Activated B cell treated with CpG ODN at 0.5 μM for 24 hours (primary cell): ENCODE data around the gene OTOL1. TPM values are rescaled to one million over a fixed set of nuclear protein-coding genes. Genes with fewer than 3 reads are reported as not detected.

Experiments
- ATAC-seq: fragments of 200-7000 bp; cut with Tn5 transposase; one replicate; pipeline ENCODE4 v1.10.0; 2021; ENCODE audit warnings: low read depth, mild to moderate bottlenecking, moderate library complexity
- CTCF ChIA-PET: fragments of 350-600 bp; sonication (Branson Sonifier 250); formaldehyde crosslinking; loops from one replicate; lab custom pipeline; 2021; ENCODE audit warnings: antibody characterized with exemption; lab: Charles Lee
- POLR2A ChIA-PET: fragments of 350-600 bp; sonication (Branson Sonifier 250); formaldehyde crosslinking; loops from one replicate; lab custom pipeline; 2021; ENCODE audit warnings: antibody characterized with exemption; lab: Charles Lee
- DNase-seq: peaks from one replicate; pipeline ENCODE4 v3.0.0; 2022
- H3K27ac Mint-ChIP-seq: one replicate; pipeline ENCODE4 v1.8.0; 2020; ENCODE audit warnings: mixed read lengths
- H3K27me3 Mint-ChIP-seq: one replicate; pipeline ENCODE4 v1.8.0; 2021; ENCODE audit warnings: mixed read lengths
- H3K36me3 Mint-ChIP-seq: one replicate; pipeline ENCODE4 v1.8.0; 2021; ENCODE audit warnings: low read depth, mixed read lengths
- H3K4me1 Mint-ChIP-seq: one replicate; pipeline ENCODE4 v1.8.0; 2021; ENCODE audit warnings: mixed read lengths
- H3K4me3 Mint-ChIP-seq: one replicate; pipeline ENCODE4 v1.8.0; 2020; ENCODE audit warnings: mild to moderate bottlenecking, mixed read lengths
- H3K9me3 Mint-ChIP-seq: one replicate; pipeline ENCODE4 v1.8.0; 2020; ENCODE audit warnings: mixed read lengths
- intact Hi-C: fragments of 100-400 bp; cut with micrococcal nuclease; formaldehyde crosslinking; loops from one replicate; pipeline ENCODE4 v1.15.1; 2024
- total RNA-seq: library from RNA; stranded (reverse); gene quantifications from 2 replicates; pipeline ENCODE4 v1.2.3, GENCODE V29; 2022
- TF ChIP-seq, protein P1 (sequence below): fragments of 200-600 bp; IDR thresholded peaks from one replicate; pipeline ENCODE4 v1.8.0; 2022; ENCODE audit warnings: antibody characterized with exemption, mild to moderate bottlenecking

The OTOL1 gene
- total RNA-seq, 1 donor from 2014 or later: not detected

- ChIA-PET CTCF (no interaction called here), POLR2A (no interaction called here)
- TF ChIP-seq, protein P1, sequence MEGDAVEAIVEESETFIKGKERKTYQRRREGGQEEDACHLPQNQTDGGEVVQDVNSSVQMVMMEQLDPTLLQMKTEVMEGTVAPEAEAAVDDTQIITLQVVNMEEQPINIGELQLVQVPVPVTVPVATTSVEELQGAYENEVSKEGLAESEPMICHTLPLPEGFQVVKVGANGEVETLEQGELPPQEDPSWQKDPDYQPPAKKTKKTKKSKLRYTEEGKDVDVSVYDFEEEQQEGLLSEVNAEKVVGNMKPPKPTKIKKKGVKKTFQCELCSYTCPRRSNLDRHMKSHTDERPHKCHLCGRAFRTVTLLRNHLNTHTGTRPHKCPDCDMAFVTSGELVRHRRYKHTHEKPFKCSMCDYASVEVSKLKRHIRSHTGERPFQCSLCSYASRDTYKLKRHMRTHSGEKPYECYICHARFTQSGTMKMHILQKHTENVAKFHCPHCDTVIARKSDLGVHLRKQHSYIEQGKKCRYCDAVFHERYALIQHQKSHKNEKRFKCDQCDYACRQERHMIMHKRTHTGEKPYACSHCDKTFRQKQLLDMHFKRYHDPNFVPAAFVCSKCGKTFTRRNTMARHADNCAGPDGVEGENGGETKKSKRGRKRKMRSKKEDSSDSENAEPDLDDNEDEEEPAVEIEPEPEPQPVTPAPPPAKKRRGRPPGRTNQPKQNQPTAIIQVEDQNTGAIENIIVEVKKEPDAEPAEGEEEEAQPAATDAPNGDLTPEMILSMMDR: no peak
- H3K4me1 Mint-ChIP-seq: no peaks in the 10 kb centered on the region
- H3K27me3 Mint-ChIP-seq: no peaks in the 10 kb centered on the region
- peaks cover 14% of the 10 kb centered on the region for H3K9me3 Mint-ChIP-seq
- intact Hi-C loops: no loop called here
- no peak overlapping the region for H3K27ac Mint-ChIP-seq
- DNase-seq: no peak
- ATAC-seq: no peak
- no peak overlapping the region for H3K4me3 Mint-ChIP-seq
- H3K36me3 Mint-ChIP-seq: no peaks in the 10 kb centered on the region
Measured at GRCh38 chr3:161462138-161462537, 34.5 kb upstream of the OTOL1 start.

DNA sequence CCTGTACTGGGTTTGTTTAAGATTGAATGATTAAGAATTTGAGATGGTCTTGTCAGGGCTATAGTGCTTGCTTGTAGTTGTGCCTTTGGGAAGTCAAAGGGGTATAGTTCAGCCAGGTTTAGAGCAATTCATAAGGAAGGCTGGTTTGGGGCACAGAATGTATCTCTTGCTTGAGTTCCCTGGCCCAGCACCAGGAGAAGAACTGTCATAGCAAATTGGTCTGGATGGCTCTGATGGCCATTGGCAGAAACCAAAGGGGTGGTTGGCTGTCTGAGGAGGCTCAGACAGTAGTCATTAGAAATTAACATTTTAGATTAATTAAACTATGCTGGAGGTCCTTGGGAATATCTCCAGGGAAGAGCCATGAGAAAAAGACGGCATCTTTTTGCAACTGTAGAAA lies 25.4 kb upstream of the OTOL1 start:
- intact Hi-C loops: no loop called here
- POLR2A ChIA-PET: no interaction called here

DNA sequence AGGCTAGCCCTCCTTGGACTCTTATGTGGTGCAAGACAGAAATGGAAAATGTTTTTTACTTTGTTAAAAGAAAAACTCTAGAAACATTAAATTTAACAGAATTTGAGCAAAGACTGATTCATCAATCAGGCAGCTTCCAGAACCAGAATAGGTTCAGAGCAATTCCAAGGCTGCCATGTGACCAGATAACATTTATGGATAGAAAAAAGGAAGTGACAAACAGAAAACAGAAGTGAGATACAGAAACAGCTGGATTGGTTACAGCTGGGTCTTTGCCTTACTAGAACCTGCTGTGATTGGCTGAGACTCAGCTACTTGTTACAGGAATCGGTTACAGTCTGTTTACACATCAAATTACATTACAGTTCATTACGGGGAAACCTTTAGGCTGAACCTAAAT lies 22.5 kb upstream of the OTOL1 start:
- ChIA-PET CTCF (no interaction called here), POLR2A (no interaction called here)
- no peaks in the 10 kb centered on the region for H3K27me3 Mint-ChIP-seq
- ATAC-seq: no peak
- no peak overlapping the region for H3K27ac Mint-ChIP-seq
- peaks cover 2% of the 10 kb centered on the region for H3K9me3 Mint-ChIP-seq
- no peak for DNase-seq
- H3K4me3 Mint-ChIP-seq: no peak overlapping the region
- no peaks in the 10 kb centered on the region for H3K36me3 Mint-ChIP-seq
- intact Hi-C loops: no loop called here
- H3K4me1 Mint-ChIP-seq: no peaks in the 10 kb centered on the region
- TF ChIP-seq, protein P1: no peak

More for the DNA sequence above, 25.4 kb upstream of the OTOL1 start:
- DNase-seq: no peak
- TF ChIP-seq, protein P1: no peak
- no peak for ATAC-seq
- CTCF ChIA-PET: no interaction called here
- no peaks in the 10 kb centered on the region for H3K27me3 Mint-ChIP-seq
- H3K27ac Mint-ChIP-seq: no peak overlapping the region
- H3K4me1 Mint-ChIP-seq: no peaks in the 10 kb centered on the region
- no peaks in the 10 kb centered on the region for H3K36me3 Mint-ChIP-seq
- H3K9me3 Mint-ChIP-seq: peaks cover 2% of the 10 kb centered on the region
- H3K4me3 Mint-ChIP-seq: no peak overlapping the region

- no peak for ATAC-seq
- CTCF ChIA-PET: no interaction called here
- intact Hi-C loops: no loop called here
- Mint-ChIP-seq H3K27me3 (peaks cover 2% of the 10 kb centered on the region), H3K27ac (no peak overlapping the region), H3K4me1 (no peaks in the 10 kb centered on the region), H3K36me3 (no peaks in the 10 kb centered on the region), H3K9me3 (peaks cover 2% of the 10 kb centered on the region), H3K4me3 (no peak overlapping the region)
- POLR2A ChIA-PET: no interaction called here
- DNase-seq: no peak
- TF ChIP-seq, protein P1: no peak
Measured at GRCh38 chr3:161474741-161475140, 21.9 kb upstream of the OTOL1 start.

GRCh38 chr3:161475206-161475605 lies 21.4 kb upstream of the OTOL1 start:
- no peaks in the 10 kb centered on the region for H3K4me1 Mint-ChIP-seq
- no peaks in the 10 kb centered on the region for H3K36me3 Mint-ChIP-seq
- DNase-seq: no peak
- no peak for ATAC-seq
- H3K27ac Mint-ChIP-seq: no peak overlapping the region
- no peak overlapping the region for H3K4me3 Mint-ChIP-seq
- ChIA-PET CTCF (no interaction called here), POLR2A (no interaction called here)
- H3K9me3 Mint-ChIP-seq: peaks cover 2% of the 10 kb centered on the region
- TF ChIP-seq, protein P1: no peak
- intact Hi-C loops: no loop called here
- H3K27me3 Mint-ChIP-seq: peaks cover 2% of the 10 kb centered on the region
